Caco-2 (cell line): Measurements from ENCODE around the gene MKLN1. TPM values are rescaled to one million over a fixed set of nuclear protein-coding genes. Genes with fewer than 3 reads are reported as not detected.
A peak's percentile ranks its signal among the peaks of the same experiment; 100 is the strongest.

ENCODE experiments used
- BruUV-seq: library from RNA; stranded (reverse); fragments of 400-500 nt; replicated peaks from 2 replicates; lab custom pipeline; 2021; lab: Mats Ljungman, UMichigan
- CTCF ChIA-PET: fragments of 300-600 bp; sonication (Branson Sonifier 250); formaldehyde crosslinking; loops from one replicate; lab custom pipeline; 2022; ENCODE audit warnings: antibody characterized with exemption; lab: Charles Lee
- POLR2A ChIA-PET: fragments of 300-600 bp; sonication (Branson Sonifier 250); formaldehyde crosslinking; loops from one replicate; lab custom pipeline; 2022; ENCODE audit warnings: antibody characterized with exemption; lab: Charles Lee
- DNase-seq, 2 experiments: peaks; one replicate each; pipeline versions ENCODE4 v3.0.0 to v3.0.0-alpha.2; 2020 to 2022
- H3K27me3 ChIP-seq: replicated peaks from 2 replicates; pipeline ENCODE4 v1.6.0; 2011; ENCODE audit warnings: low read length; ENCODE audit not compliant: control insufficient read depth, insufficient read depth
- H3K36me3 ChIP-seq: 2 replicates; pipeline ENCODE4 v1.5.1; 2011; ENCODE audit warnings: low read length; ENCODE audit not compliant: control insufficient read depth, insufficient read depth
- H3K4me1 ChIP-seq: fragments of 250-450 bp; sonication (Bioruptor Pico); 2 replicates; pipeline ENCODE4 v1.5.1; 2020; ENCODE audit warnings: mild to moderate bottlenecking
- H3K4me3 ChIP-seq: 2 replicates; pipeline ENCODE4 v1.5.1; 2011; ENCODE audit warnings: low read depth, mild to moderate bottlenecking, control low read depth, low read length
- H3K9me3 ChIP-seq: fragments of 250-450 bp; sonication (Bioruptor Pico); 2 replicates; pipeline ENCODE4 v1.5.1; 2020; ENCODE audit warnings: mild to moderate bottlenecking, moderate library complexity
- H3K27ac Mint-ChIP-seq: one replicate; pipeline ENCODE4 v1.8.0; 2022; ENCODE audit warnings: mixed read lengths; ENCODE audit not compliant: unreplicated experiment
- H3K27me3 Mint-ChIP-seq: one replicate; pipeline ENCODE4 v1.8.0; 2022; ENCODE audit warnings: mixed read lengths; ENCODE audit not compliant: insufficient read depth, unreplicated experiment
- H3K36me3 Mint-ChIP-seq: one replicate; pipeline ENCODE4 v1.8.0; 2022; ENCODE audit warnings: mild to moderate bottlenecking, mixed read lengths; ENCODE audit not compliant: insufficient read depth, unreplicated experiment
- H3K4me1 Mint-ChIP-seq: one replicate; pipeline ENCODE4 v1.8.0; 2022; ENCODE audit warnings: low read depth, mixed read lengths; ENCODE audit not compliant: unreplicated experiment
- H3K4me3 Mint-ChIP-seq: one replicate; pipeline ENCODE4 v1.8.0; 2022; ENCODE audit warnings: mild to moderate bottlenecking, moderate library complexity, mixed read lengths; ENCODE audit not compliant: unreplicated experiment
- H3K9me3 Mint-ChIP-seq: one replicate; pipeline ENCODE4 v1.8.0; 2022; ENCODE audit warnings: mixed read lengths; ENCODE audit not compliant: unreplicated experiment
- intact Hi-C: fragments of 100-400 bp; cut with micrococcal nuclease; formaldehyde crosslinking; loops from one replicate; pipeline ENCODE4 v1.10.0; 2022; ENCODE audit not compliant: unreplicated experiment
- total RNA-seq: library from RNA; stranded (reverse); gene quantifications from 2 replicates; pipeline ENCODE4 v1.2.3, GENCODE V29; 2022
- TF ChIP-seq, protein P1 (sequence below), 2 experiments: fragments of 200-600 bp in 1 of 2; IDR thresholded peaks; 1 replicate in 1 of 2; 2 replicates in 1 of 2; pipeline versions ENCODE4 v1.5.1 to v1.8.0; 2011 to 2022; ENCODE audit warnings: antibody characterized with exemption in 1 of 2, control low read depth in 1 of 2, inconsistent platforms in 1 of 2, low read depth in 1 of 2, low read length in 1 of 2, mild to moderate bottlenecking in 1 of 2, moderate library complexity in 1 of 2; ENCODE audit not compliant: insufficient read depth in 1 of 2, severe bottlenecking in 1 of 2, unreplicated experiment in 1 of 2

Gene MKLN1
- total RNA-seq, 1 experiment from 2014 or later, result 55.6 TPM

- no peaks in the 10 kb centered on the region for H3K9me3 Mint-ChIP-seq
- DNase-seq, result no peak
These were observed 199.8 kb downstream of the MKLN1 start for GRCh38 chr7:131527456-131527855.

GRCh38 chr7:131529179-131529578 is 201.5 kb downstream of the MKLN1 start:
- no peaks in the 10 kb centered on the region for H3K36me3 ChIP-seq
- no peaks in the 10 kb centered on the region for H3K9me3 Mint-ChIP-seq

More at GRCh38 chr7:131527456-131527855, 199.8 kb downstream of the MKLN1 start:
- ChIA-PET CTCF (no interaction called here), POLR2A (no interaction called here)
- Histone ChIP-seq H3K4me3 (no peak overlapping the region), H3K9me3 (no peaks in the 10 kb centered on the region), H3K4me1 (peaks cover 8% of the 10 kb centered on the region), H3K27me3 (no peaks in the 10 kb centered on the region), H3K36me3 (no peaks in the 10 kb centered on the region)
- TF ChIP-seq, protein P1, sequence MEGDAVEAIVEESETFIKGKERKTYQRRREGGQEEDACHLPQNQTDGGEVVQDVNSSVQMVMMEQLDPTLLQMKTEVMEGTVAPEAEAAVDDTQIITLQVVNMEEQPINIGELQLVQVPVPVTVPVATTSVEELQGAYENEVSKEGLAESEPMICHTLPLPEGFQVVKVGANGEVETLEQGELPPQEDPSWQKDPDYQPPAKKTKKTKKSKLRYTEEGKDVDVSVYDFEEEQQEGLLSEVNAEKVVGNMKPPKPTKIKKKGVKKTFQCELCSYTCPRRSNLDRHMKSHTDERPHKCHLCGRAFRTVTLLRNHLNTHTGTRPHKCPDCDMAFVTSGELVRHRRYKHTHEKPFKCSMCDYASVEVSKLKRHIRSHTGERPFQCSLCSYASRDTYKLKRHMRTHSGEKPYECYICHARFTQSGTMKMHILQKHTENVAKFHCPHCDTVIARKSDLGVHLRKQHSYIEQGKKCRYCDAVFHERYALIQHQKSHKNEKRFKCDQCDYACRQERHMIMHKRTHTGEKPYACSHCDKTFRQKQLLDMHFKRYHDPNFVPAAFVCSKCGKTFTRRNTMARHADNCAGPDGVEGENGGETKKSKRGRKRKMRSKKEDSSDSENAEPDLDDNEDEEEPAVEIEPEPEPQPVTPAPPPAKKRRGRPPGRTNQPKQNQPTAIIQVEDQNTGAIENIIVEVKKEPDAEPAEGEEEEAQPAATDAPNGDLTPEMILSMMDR (IDR thresholded peaks at IDR 0.05; ENCODE audit: insufficient read depth in 1 of 2, low read depth in 1 of 2, low read length in 1 of 2, severe bottlenecking in 1 of 2, unreplicated experiment in 1 of 2), result no peak
- Mint-ChIP-seq H3K27me3 (no peaks in the 10 kb centered on the region), H3K27ac (no peak overlapping the region), H3K4me3 (no peak overlapping the region), H3K4me1 (peaks cover 34% of the 10 kb centered on the region), H3K36me3 (peaks cover 64% of the 10 kb centered on the region)
- intact Hi-C loops, result no loop called here
- no TSS peak for BruUV-seq

GRCh38 chr7:131529617-131530016 is 201.9 kb downstream of the MKLN1 start:
- Histone ChIP-seq H3K4me1 (peaks cover 6% of the 10 kb centered on the region; the same call in 1 of the 2 replicates), H3K27me3 (no peaks in the 10 kb centered on the region), H3K9me3 (no peaks in the 10 kb centered on the region), H3K36me3 (no peaks in the 10 kb centered on the region), H3K4me3 (no peak overlapping the region)
- CTCF ChIA-PET, result no interaction called here
- Mint-ChIP-seq H3K27me3 (no peaks in the 10 kb centered on the region), H3K4me1 (peaks cover 21% of the 10 kb centered on the region), H3K9me3 (no peaks in the 10 kb centered on the region), H3K4me3 (no peak overlapping the region), H3K27ac (peak overlapping the region; percentile 5), H3K36me3 (peaks cover 73% of the 10 kb centered on the region)
- intact Hi-C loops, result no loop called here
- no peak for DNase-seq
- no TSS peak for BruUV-seq
- POLR2A ChIA-PET, result no interaction called here
- TF ChIP-seq, protein P1 (IDR thresholded peaks at IDR 0.05; ENCODE audit: insufficient read depth in 1 of 2, low read depth in 1 of 2, low read length in 1 of 2, severe bottlenecking in 1 of 2, unreplicated experiment in 1 of 2), result no peak

More at GRCh38 chr7:131529179-131529578, 201.5 kb downstream of the MKLN1 start:
- POLR2A ChIA-PET, result no interaction called here
- H3K4me1 ChIP-seq, result peaks cover 6% of the 10 kb centered on the region; the same call in 1 of the 2 replicates
- TF ChIP-seq, protein P1 (IDR thresholded peaks at IDR 0.05; ENCODE audit: insufficient read depth in 1 of 2, low read depth in 1 of 2, low read length in 1 of 2, severe bottlenecking in 1 of 2, unreplicated experiment in 1 of 2), result no peak
- Mint-ChIP-seq H3K4me1 (peaks cover 25% of the 10 kb centered on the region), H3K27ac (peak overlapping the region; percentile 5), H3K36me3 (peaks cover 73% of the 10 kb centered on the region), H3K27me3 (no peaks in the 10 kb centered on the region), H3K4me3 (no peak overlapping the region)
- CTCF ChIA-PET, result no interaction called here
- DNase-seq, result no peak
- no TSS peak for BruUV-seq
- H3K4me3 ChIP-seq, result no peak overlapping the region
- intact Hi-C loops, result no loop called here
- no peaks in the 10 kb centered on the region for H3K27me3 ChIP-seq
- no peaks in the 10 kb centered on the region for H3K9me3 ChIP-seq
